Measurements from ENCODE around the gene OCA2. TPM values are rescaled to one million over a fixed set of nuclear protein-coding genes. Genes with fewer than 3 reads are reported as not detected.

Gene OCA2
- polyA plus RNA-seq, 1 experiment, result not detected

- TF ChIP-seq CTCF (IDR thresholded peaks at IDR 0.05; ENCODE audit: low read depth, low read length), result no peak
- no peaks in the 10 kb centered on the region for H3K27me3 ChIP-seq (ENCODE audit: control insufficient read depth, insufficient read depth, low read length)
- no peak overlapping the region for H3K4me3 ChIP-seq (ENCODE audit: low read depth, low read length)
- peaks cover 31% of the 10 kb centered on the region for H3K9me3 ChIP-seq (ENCODE audit: control insufficient read depth, insufficient read depth, low read length)
- no peak for DNase-seq (ENCODE audit: low read depth, low spot score)
- ChIA-PET CTCF (no interaction called here), POLR2A (no interaction called here)
- no peak overlapping the region for H3K27ac ChIP-seq (ENCODE audit: low read depth, low read length)
These were observed 233.2 kb downstream of the OCA2 start for GRCh38 chr15:27865926-27866325.

GRCh38 chr15:27865323-27865922, 233.7 kb downstream of the OCA2 start:
- TF ChIP-seq CTCF (IDR thresholded peaks at IDR 0.05; ENCODE audit: low read depth, low read length), result no peak
- ChIA-PET POLR2A (no interaction called here), CTCF (no interaction called here)

GRCh38 chr15:27864719-27865118, 234.4 kb downstream of the OCA2 start:
- H3K27ac ChIP-seq (ENCODE audit: low read depth, low read length), result no peak overlapping the region
- ChIA-PET CTCF (no interaction called here), POLR2A (no interaction called here)
- no peak for DNase-seq (ENCODE audit: low read depth, low spot score)
- no peaks in the 10 kb centered on the region for H3K27me3 ChIP-seq (ENCODE audit: control insufficient read depth, insufficient read depth, low read length)
- H3K9me3 ChIP-seq (ENCODE audit: control insufficient read depth, insufficient read depth, low read length), result peaks cover 22% of the 10 kb centered on the region
- TF ChIP-seq CTCF (IDR thresholded peaks at IDR 0.05; ENCODE audit: low read depth, low read length), result no peak
- no peak overlapping the region for H3K4me3 ChIP-seq (ENCODE audit: low read depth, low read length)

More at GRCh38 chr15:27865323-27865922, 233.7 kb downstream of the OCA2 start:
- DNase-seq (ENCODE audit: low read depth, low spot score), result no peak
- Histone ChIP-seq H3K27me3 (ENCODE audit: control insufficient read depth, insufficient read depth, low read length) (no peaks in the 10 kb centered on the region), H3K9me3 (ENCODE audit: control insufficient read depth, insufficient read depth, low read length) (peaks cover 29% of the 10 kb centered on the region), H3K27ac (ENCODE audit: low read depth, low read length) (no peak overlapping the region), H3K4me3 (ENCODE audit: low read depth, low read length) (no peak overlapping the region)

- ChIA-PET CTCF (no interaction called here), POLR2A (no interaction called here)
- peaks cover 19% of the 10 kb centered on the region for H3K9me3 ChIP-seq (ENCODE audit: control insufficient read depth, insufficient read depth, low read length)
- no peak for TF ChIP-seq CTCF (IDR thresholded peaks at IDR 0.05; ENCODE audit: low read depth, low read length)
- no peak for DNase-seq (ENCODE audit: low read depth, low spot score)
- no peaks in the 10 kb centered on the region for H3K27me3 ChIP-seq (ENCODE audit: control insufficient read depth, insufficient read depth, low read length)
- H3K4me3 ChIP-seq (ENCODE audit: low read depth, low read length), result no peak overlapping the region
- no peak overlapping the region for H3K27ac ChIP-seq (ENCODE audit: low read depth, low read length)
These were observed 235.0 kb downstream of the OCA2 start for GRCh38 chr15:27864086-27864485.

- ChIA-PET POLR2A (no interaction called here), CTCF (no interaction called here)
- Histone ChIP-seq H3K27me3 (ENCODE audit: control insufficient read depth, insufficient read depth, low read length) (no peaks in the 10 kb centered on the region), H3K27ac (ENCODE audit: low read depth, low read length) (no peak overlapping the region), H3K9me3 (ENCODE audit: control insufficient read depth, insufficient read depth, low read length) (peaks cover 19% of the 10 kb centered on the region), H3K4me3 (ENCODE audit: low read depth, low read length) (no peak overlapping the region)
- no peak for DNase-seq (ENCODE audit: low read depth, low spot score)
- no peak for TF ChIP-seq CTCF (IDR thresholded peaks at IDR 0.05; ENCODE audit: low read depth, low read length)
These were observed 236.1 kb downstream of the OCA2 start for GRCh38 chr15:27863000-27863399.
